GM19035 (cell line): ENCODE measurements around the gene DIS3L2.

Experiments used
- ATAC-seq: cut with Tn5 transposase; IDR thresholded peaks from one replicate; pipeline ENCODE4 v1.9.1; 2021; ENCODE audit not compliant: unreplicated experiment

The DIS3L2 gene, protein sequence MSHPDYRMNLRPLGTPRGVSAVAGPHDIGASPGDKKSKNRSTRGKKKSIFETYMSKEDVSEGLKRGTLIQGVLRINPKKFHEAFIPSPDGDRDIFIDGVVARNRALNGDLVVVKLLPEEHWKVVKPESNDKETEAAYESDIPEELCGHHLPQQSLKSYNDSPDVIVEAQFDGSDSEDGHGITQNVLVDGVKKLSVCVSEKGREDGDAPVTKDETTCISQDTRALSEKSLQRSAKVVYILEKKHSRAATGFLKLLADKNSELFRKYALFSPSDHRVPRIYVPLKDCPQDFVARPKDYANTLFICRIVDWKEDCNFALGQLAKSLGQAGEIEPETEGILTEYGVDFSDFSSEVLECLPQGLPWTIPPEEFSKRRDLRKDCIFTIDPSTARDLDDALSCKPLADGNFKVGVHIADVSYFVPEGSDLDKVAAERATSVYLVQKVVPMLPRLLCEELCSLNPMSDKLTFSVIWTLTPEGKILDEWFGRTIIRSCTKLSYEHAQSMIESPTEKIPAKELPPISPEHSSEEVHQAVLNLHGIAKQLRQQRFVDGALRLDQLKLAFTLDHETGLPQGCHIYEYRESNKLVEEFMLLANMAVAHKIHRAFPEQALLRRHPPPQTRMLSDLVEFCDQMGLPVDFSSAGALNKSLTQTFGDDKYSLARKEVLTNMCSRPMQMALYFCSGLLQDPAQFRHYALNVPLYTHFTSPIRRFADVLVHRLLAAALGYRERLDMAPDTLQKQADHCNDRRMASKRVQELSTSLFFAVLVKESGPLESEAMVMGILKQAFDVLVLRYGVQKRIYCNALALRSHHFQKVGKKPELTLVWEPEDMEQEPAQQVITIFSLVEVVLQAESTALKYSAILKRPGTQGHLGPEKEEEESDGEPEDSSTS

GRCh38 chr2:231961349-231962166, at the start of gene DIS3L2:
Gene DIS3L2, plus strand, starts transcription at chr2:231961713. Its CDS starts 53,215 bp downstream, at chr2:232014928.
- peak; percentile 89 for ATAC-seq

DNA sequence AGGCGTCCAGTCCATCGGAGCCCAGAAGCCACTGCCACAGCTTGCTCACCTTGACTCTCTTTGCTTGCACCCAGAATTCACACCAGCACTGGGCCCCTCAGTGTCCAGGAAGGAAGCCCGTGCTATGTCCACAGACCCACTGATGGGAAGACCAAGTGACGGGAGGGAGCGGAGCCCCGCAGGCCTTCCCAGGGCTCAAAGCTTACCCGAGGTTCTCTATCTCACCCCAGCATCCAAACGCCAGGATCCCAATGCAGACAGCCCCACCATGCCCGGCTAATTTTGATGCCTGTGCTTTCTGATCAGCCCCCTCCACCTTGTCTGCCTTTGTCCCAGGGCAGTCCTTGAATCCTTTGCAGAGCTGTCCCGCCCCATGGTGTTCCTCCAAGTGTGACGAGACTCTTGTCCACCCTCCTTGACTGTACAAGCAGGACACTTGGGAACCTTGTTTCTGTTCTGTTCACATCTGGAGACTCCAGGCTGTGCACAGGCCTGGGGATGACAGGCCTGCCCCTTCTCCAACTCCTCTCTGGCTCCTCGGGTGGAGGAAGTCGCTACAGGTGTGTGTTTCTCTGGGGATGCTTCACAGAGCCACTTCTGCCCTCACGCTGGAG, 47.3 kb upstream of the DIS3L2 start:
- ATAC-seq, result no peak

- ATAC-seq, result no peak
Measured at GRCh38 chr2:231917280-231918066, 44.0 kb upstream of the DIS3L2 start.

GRCh38 chr2:231918501-231919330, 42.8 kb upstream of the DIS3L2 start:
- no peak for ATAC-seq

- ATAC-seq, result no peak
Measured at GRCh38 chr2:231919341-231920035, 42.0 kb upstream of the DIS3L2 start.

- ATAC-seq, result no peak
Measured at GRCh38 chr2:231920366-231920765, 41.1 kb upstream of the DIS3L2 start.

GRCh38 chr2:231920795-231921194, 40.7 kb upstream of the DIS3L2 start:
- ATAC-seq, result no peak

DNA sequence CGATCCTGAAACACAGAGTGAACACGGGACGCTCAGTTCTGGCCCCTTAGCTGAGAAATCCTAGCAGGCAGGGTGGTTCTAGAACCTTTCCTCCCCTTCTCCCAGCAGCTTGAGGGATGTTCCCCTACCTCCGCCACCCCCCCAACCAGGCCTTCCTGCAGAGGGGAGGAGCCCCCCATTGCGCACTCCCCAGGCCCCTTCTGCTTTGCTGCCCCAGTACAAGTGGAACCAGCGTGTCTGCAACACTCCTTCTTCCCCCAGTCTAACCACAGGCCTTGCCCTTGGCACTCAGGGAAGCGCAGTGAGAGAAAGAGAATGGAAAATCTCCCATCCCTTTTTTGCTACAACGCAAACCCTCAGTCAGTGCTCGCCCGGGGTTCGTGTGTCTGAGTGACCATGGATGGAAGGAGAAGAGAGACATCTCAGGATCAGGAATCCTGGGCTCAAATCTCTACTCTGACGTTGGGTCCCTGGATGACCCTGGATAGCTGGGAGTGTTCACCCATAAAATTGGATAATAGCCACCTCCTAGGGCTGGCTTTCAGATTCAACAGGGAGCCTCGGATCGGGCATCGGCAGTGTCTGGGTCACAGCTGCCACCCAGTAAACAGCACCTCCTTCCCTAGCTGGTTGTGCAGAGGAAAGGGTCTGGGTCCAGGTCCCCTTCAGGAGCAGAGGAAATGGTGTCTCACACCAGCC, 39.1 kb upstream of the DIS3L2 start:
- ATAC-seq, result no peak

DNA sequence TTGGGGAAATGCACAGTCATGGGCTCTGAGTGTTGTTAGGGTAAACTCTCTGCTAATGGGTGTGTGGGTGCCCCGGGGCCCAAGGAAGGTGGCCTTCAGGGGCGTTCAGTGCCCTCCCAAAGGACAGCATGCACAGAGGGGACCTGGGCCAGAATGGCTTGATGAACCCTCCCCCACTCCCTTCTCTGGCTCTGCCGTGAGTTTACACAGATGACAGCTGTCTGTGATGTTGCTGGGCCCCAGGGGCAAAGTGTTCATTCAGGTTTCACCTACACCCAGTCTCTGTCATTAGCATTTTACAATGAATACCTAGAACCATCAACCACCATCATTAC, 38.5 kb upstream of the DIS3L2 start:
- ATAC-seq, result no peak

- ATAC-seq, result no peak
Measured at GRCh38 chr2:231923951-231924888, 37.3 kb upstream of the DIS3L2 start.

DNA sequence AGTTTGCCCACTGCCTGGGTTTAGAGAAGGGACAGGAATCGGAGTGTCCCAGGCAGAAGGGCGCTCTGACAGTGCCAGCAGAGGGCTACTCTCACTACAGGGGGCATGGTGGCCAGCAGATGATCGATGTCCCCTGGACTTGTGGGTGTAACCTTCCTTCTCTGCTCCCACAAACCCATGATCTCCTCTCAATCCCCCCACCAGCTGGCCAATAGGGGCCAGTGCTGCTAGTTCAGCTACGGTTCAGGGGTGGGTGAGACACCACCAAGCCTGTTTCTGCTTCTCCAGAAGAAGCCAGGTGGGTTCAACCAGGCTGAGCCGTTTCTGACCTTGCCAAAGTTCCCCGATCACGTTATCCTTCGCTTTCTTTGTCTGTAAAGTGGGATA, 36.6 kb upstream of the DIS3L2 start:
- ATAC-seq, result no peak

- ATAC-seq, result peak; percentile 77
Measured at GRCh38 chr2:231925303-231926179, 36.0 kb upstream of the DIS3L2 start.

DNA sequence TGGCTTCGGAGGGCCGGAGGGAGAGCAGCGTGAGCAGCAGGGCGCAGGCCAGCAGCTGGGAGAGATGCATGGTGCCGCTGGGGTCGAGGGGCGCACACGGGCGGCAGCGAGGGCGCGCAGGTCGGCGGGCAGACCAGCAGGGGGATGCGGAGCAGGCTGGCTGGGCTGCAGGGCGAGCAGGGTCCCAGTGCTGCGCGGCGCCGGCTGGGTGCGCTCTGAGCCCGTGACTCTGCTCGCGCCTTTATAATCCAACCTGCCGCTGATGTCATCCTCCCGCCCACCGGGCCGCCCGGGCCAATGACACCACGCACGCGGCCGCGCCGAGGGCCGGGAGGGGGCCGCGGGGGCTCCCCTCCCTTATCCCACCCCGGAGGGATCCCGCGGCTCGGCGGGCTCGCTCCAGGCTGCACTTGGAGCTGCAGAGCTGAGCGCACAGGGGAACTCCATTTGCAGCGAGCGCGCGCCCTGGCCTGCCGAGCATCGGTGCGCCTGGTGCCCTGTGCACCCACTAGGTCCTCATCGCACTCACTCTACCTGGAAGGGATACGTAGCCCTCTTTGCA, 35.3 kb upstream of the DIS3L2 start, which contains the start of gene NPPC:
NPPC (minus strand) TSS at position 217 of the 562 bp plus-strand sequence; CDS start at position 70, 147 bp downstream.
- no peak for ATAC-seq

DNA sequence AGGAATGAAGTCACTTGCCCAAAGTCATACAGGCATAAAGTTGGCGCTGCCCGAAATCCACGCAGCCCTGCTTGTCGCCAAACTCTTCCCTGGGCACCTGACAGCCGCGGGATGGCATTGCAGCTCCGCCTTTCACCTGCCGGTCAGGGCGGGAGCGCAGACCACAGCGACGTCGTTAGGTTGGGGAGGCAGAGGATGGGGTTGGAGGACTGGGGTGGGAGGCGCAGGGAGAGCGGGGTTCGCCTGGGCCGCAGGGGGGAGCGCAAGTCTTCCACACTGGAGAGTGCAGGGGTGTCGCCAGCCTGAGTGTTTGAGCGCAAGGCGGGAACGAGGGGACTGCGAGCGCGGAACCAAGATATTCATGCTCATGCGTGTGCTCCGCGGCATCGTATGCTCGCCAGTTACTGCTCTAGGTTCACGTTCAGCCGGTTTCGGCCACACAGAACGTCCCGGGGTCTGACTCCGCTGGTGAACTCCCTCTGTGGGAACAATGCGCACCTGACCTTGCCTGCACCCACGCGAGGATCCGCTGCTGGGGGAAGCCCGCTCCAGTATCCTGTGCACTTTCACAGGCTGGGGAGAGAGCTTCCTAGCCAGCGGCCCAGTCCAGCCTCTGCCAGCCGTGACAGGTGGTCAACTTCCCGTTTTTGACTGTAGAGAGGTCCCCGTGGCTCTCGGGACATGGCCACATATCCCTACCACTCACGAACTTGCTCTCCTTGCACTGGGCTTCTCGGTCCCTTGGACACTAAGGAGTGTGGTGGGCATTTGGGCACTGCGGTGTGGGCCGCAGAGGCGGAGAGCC, 34.5 kb upstream of the DIS3L2 start:
- ATAC-seq, result no peak

DNA sequence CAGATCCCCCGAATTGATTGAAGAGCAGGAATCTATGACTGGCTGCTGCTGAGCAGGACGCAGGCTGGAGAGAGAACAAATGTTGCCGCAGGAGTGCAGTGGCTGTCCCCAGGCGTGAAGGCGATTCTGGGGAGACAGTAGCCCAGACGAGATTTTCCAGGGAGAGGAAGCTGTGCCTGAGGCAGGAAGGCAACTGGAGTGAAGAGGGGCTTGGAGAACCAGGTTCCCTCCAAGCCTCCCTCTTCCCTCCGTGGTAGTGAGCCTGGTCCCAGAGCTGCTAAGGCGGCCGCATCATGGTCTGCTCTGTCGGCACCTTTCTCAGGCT, 34.0 kb upstream of the DIS3L2 start:
- no peak for ATAC-seq
